G401.6 (cell line): ENCODE measurements around the gene CACNA1D.

Experiments used
- FAIRE-seq: peaks from 2 replicates; lab custom pipeline; 2012; peaks lifted over from hg19 to GRCh38; lab: Jason Lieb, UNC

Gene CACNA1D

GRCh38 chr3:53811143-53811927 lies 316.9 kb downstream of the CACNA1D start:
- FAIRE-seq: no peak

DNA sequence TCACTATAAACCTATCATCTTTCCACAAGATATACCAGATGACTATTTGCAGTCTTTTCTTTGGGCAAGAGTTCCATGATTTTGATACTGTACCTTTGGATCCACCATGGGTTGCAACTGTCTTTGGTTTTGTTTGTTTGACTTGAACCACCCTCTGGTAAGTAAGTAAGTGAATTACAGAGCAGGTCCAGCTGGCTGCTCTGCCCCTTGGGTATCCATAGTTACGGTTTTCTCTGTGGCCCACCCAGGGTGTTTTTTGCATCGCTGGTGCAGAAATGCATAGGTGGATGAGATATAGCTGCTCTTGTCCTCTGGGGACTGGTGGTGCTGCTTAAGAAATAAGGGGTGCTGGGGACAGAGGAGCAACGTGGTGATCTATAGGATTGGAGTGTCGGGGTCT lies 318.0 kb downstream of the CACNA1D start:
- no peak for FAIRE-seq

GRCh38 chr3:53813229-53813628 lies 318.8 kb downstream of the CACNA1D start:
- FAIRE-seq: no peak

DNA sequence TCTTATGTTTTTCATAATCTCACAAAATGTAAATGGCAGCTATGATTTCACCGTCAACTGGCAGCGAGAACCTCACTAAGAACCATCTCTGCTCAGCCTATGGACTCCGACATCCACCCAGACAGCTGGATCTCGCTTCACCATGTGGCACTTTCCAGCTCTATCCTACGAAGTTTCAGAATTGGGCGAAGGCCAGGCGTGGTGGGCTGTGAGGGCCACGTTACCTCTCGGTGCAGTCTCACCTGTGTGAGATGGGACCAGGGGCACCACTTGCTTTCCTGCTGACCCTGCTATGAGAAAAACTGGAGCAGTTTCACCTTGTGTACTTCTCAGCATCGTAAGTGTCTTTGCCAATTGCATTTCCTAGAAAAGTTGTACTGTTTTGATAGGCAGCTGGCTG lies 319.5 kb downstream of the CACNA1D start:
- no peak for FAIRE-seq

- FAIRE-seq: no peak
Measured at GRCh38 chr3:53815067-53815466, 320.7 kb downstream of the CACNA1D start.

DNA sequence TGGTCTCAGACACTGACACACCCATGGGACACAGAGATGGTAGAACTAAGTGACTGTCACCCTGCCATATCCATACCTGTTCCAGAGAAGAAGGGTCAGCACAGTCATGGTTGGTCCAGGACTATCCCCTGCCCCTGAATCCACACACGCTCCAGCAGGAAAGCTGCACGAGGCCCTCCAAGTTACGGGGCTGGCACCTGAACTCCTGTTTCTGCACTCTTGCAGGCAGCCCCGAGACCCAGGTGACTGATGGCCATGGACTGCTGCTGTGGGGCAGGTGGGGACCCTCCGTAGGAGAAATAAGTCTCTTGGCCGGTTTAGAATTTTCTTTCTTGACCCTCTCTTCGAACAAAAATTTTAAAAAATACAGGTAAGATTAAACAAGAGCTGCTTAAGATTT lies 321.2 kb downstream of the CACNA1D start:
- no peak for FAIRE-seq

- FAIRE-seq: no peak
Measured at GRCh38 chr3:53816425-53816824, 322.0 kb downstream of the CACNA1D start.

GRCh38 chr3:53817211-53817610 lies 322.8 kb downstream of the CACNA1D start:
- FAIRE-seq: no peak

GRCh38 chr3:53817809-53818208 lies 323.4 kb downstream of the CACNA1D start:
- FAIRE-seq: no peak

DNA sequence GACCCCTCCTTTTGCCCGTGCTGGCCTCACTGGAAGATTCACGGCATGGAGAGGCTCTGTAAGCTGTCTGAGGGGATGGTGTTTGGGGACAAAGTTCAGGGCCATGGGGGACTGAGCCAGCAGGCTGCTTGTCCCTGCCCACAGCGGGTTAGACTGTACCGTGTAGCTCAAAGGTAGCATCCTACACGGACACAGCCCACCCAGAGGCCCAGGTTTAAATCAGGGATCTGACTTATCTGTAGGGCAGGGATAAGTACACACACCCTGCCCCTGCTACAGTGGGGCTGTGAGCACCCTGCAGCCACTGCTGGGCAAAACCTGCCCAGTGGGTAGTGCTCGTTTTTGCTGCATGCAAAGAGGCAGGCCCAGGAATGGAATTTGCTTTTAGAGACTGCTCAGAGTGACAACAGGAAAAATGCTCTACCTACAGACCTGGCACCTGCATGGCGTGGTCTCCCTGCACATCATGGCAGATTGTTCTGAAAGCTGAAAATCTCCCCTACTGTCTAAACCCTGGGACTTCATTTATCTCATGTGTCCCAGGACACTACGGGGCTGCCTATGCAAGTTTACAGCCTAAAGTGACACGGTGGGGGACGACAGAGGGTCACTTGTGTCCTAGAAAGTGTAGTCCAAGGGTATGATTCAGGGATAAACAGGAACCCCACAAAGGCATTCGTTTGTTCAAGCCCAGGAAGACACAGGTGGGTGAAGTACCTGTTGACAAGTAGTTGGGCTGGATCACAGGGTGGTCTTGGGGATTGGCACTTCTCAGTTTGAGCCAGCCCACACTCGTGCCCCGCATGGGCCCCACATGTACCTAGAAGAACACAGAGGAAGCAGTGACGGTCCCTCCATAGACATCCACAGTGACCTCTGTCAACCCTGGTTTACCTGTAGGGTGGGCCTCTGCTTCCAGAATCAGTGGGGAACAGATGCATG lies 324.1 kb downstream of the CACNA1D start:
- FAIRE-seq: no peak

DNA sequence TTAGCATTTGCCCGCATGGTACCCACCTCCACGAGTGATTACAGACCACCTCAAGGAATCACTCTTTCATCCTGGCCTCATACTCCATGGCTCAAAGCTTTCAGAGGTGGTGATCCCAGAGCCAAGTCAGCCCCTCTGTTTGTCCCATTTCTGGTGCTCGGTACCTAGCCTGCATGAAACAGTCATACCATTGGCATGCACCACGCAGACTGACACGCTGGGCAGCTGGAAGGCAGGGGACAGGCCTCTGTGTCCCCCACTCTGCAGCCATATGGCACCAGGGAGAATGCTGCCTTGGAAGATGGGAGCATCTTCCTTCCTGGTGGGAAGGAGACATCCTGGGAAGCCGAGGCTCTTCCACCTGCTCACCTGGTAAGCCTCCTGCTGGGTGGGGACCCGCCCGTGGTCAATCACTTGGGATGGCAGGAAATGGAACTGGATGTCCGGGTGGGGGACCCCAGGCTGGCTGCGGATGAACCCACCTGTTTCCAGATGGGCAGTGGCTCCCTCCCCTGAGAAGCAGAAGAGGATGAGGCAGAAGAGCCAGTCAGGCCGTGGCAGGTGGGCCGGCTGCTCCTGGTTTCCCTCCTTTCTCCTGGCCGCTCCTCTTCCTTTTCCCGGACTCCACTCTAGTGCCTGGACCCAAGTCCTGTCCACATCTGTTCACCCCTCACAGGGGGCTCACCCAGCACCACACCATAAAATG lies 324.9 kb downstream of the CACNA1D start:
- FAIRE-seq: no peak

GRCh38 chr3:53820084-53820483 lies 325.7 kb downstream of the CACNA1D start:
- no peak for FAIRE-seq

GRCh38 chr3:53820756-53821580 lies 326.6 kb downstream of the CACNA1D start:
- no peak for FAIRE-seq

DNA sequence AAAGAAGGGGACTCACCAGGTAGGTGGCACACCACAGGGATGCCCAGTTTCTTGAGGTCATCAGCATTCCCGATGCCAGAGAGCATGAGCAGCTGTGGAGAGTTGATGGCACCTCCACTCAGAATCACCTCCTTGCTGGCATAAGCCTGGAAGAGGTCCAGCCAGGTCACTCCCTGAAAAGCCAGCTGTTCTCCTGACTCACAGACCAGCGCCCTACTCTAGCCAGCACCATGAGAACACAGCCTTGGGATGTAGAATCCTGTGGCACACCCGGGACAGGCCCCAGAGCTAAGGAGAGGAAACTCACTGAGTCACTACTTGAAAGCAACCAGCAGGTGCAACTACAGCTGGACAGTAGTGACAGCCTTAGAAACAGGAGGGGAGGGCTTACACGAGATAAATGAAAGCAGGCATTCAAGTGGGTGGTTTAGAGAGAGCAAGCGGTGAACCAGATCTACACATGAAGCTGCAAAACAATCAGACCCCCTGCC lies 327.3 kb downstream of the CACNA1D start:
- no peak for FAIRE-seq

DNA sequence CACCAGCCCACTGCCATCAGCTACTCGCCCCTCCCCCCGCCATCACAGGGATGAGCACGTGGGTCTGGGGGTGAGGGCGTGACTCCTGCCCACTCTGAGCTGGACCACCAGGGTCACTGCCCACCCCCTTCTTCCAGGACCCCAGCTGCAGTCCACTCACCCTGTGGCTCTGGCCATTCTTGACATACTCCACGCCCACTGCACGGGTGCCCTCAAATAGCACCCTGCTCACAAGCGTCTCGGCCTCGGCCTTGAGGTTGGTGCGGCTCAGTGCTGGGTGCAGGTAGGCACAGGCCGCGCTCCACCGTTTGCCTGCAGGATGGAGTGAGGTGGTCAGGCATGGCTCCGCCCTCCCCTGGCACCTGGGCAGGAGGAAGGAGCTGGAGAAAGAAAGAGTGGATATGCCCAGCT lies 327.9 kb downstream of the CACNA1D start:
- no peak for FAIRE-seq

- no peak for FAIRE-seq
Measured at GRCh38 chr3:53823026-53823955, 328.9 kb downstream of the CACNA1D start.

DNA sequence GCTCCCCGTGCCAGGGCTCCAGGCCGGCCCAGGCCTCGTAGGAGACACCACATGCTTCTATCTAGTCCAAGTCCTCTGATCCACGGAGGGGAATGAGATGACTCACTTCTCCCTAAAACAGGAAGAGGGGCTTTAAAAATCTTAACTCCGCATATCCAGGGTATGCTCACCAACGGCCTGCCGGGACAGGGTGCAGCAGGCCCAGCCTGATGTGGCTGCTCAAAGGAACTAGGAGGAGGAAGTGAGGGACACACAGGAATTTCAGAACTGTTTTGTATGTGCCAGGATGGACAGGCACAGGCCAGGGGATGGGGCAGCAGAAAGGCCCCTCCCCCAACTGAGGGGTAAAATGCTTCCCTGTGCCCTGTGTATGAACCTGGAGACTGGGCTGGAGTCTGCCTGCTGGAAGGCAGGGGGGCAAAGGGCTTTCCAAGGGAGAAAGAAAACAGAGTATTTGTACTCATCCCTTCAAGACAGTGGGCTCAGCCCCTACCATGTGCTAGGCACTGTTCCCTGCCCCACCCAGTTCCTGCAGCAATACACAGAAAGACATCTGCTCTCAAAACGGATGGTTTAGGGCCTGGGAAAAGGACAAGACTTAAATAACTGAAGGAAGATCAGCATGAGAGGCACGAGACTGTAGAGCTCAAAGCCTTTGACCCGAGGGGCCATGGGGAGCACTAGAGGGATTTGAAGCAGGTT lies 329.7 kb downstream of the CACNA1D start:
- no peak for FAIRE-seq

- no peak for FAIRE-seq
Measured at GRCh38 chr3:53824795-53825194, 330.4 kb downstream of the CACNA1D start.

DNA sequence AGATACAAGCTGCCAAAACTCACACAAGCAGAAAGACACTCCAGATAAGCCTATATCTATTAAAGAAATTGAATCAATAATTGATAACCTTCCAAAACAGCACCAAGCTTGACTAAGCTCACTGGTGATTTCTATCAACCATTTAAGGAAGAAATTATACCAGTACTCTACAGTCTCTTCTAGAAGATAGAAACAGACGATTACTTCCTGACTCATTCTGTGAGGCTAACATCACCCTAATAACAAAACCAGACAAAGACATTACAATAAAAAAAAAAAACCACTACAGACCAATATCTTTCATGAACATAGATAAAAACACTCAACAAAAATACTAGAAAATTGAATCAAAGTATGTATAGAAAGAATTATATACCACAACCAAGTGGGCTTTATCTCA lies 331.6 kb downstream of the CACNA1D start:
- FAIRE-seq: no peak

- FAIRE-seq: no peak
Measured at GRCh38 chr3:53828581-53828980, 334.2 kb downstream of the CACNA1D start.
